Keratinocyte (primary cell): ENCODE measurements around the gene RBM8A. TPM values are rescaled to one million over a fixed set of nuclear protein-coding genes. Genes with fewer than 3 reads are reported as not detected.
"Not testable (repeated sequence)": the region's sequence is repeated elsewhere in the genome, so short reads cannot be mapped to it uniquely, and the experiment has no call there.

Source experiments
- DNase-seq: peaks from one replicate; pipeline ENCODE4 v3.0.0-alpha.2; 2011; ENCODE audit warnings: low read depth, missing footprints, low spot score
- FAIRE-seq: peaks from 2 replicates; lab custom pipeline; 2011; peaks lifted over from hg19 to GRCh38; lab: Jason Lieb, UNC
- H2AFZ ChIP-seq: 2 replicates; pipeline ENCODE4 v1.6.0; 2012; ENCODE audit warnings: low read length, control low read depth, inconsistent platforms; ENCODE audit not compliant: control insufficient read depth
- H3K27ac ChIP-seq: 2 replicates; pipeline ENCODE4 v1.5.1; 2011; ENCODE audit warnings: low read length; ENCODE audit not compliant: control insufficient read depth, insufficient read depth
- H3K27me3 ChIP-seq: 3 replicates; pipeline ENCODE4 v1.6.0; 2011; ENCODE audit warnings: low read length; ENCODE audit not compliant: control insufficient read depth, insufficient read depth; ENCODE audit errors: extremely low read depth
- H3K36me3 ChIP-seq, 2 experiments: 2 replicates in 1 of 2; 3 replicates in 1 of 2; pipeline ENCODE4 v1.5.1; 2011; ENCODE audit warnings: low read length in 2 of 2, mild to moderate bottlenecking in 1 of 2; ENCODE audit not compliant: control insufficient read depth in 2 of 2, insufficient read depth in 2 of 2; ENCODE audit errors: extremely low read depth in 1 of 2
- H3K4me1 ChIP-seq: 3 replicates; pipeline ENCODE4 v1.5.1; 2011; ENCODE audit warnings: low read length; ENCODE audit not compliant: control insufficient read depth, insufficient read depth; ENCODE audit errors: extremely low read depth
- H3K4me2 ChIP-seq: 3 replicates; pipeline ENCODE4 v1.6.0; 2011; ENCODE audit warnings: low read depth, low read length; ENCODE audit not compliant: control insufficient read depth, insufficient read depth; ENCODE audit errors: extremely low read depth
- H3K4me3 ChIP-seq, 3 experiments: fragments of 200-600 bp in 1 of 3; sonication (generic) in 1 of 3; 2 replicates in 2 of 3; 3 replicates in 1 of 3; pipeline ENCODE4 v1.5.1; 2011 to 2016; ENCODE audit warnings: low read length in 3 of 3, mild to moderate bottlenecking in 3 of 3, control low read depth in 2 of 3, inconsistent platforms in 1 of 3, low read depth in 1 of 3, mixed read lengths in 1 of 3, mixed run types in 1 of 3, moderate library complexity in 1 of 3; ENCODE audit not compliant: control insufficient read depth in 2 of 3, insufficient read depth in 2 of 3; ENCODE audit errors: extremely low read depth in 1 of 3
- H3K79me2 ChIP-seq: 2 replicates; pipeline ENCODE4 v1.6.0; 2012; ENCODE audit warnings: low read length; ENCODE audit not compliant: control insufficient read depth, insufficient read depth
- H3K9ac ChIP-seq: 3 replicates; pipeline ENCODE4 v1.6.0; 2011; ENCODE audit warnings: low read length; ENCODE audit not compliant: control insufficient read depth, insufficient read depth; ENCODE audit errors: extremely low read depth
- H3K9me1 ChIP-seq: 3 replicates; pipeline ENCODE4 v1.6.0; 2011; ENCODE audit warnings: low read length; ENCODE audit not compliant: control insufficient read depth, insufficient read depth; ENCODE audit errors: extremely low read depth
- H3K9me3 ChIP-seq: 2 replicates; pipeline ENCODE4 v1.5.1; 2012; ENCODE audit warnings: low read depth, low read length; ENCODE audit not compliant: control insufficient read depth
- H4K20me1 ChIP-seq: 3 replicates; pipeline ENCODE4 v1.6.0; 2011; ENCODE audit warnings: low read length; ENCODE audit not compliant: control insufficient read depth, insufficient read depth; ENCODE audit errors: extremely low read depth
- CTCF ChIP-seq, 3 experiments: IDR thresholded peaks in 1 of 3; conservative IDR thresholded peaks in 1 of 3; optimal IDR thresholded peaks in 1 of 3; 2 replicates in 2 of 3; 3 replicates in 1 of 3; pipeline versions ENCODE3 to v1.5.1; 2011; ENCODE audit warnings: low read length in 3 of 3, mild to moderate bottlenecking in 3 of 3, moderate library complexity in 2 of 3, control low read depth in 1 of 3, inconsistent platforms in 1 of 3; ENCODE audit not compliant: insufficient read depth in 2 of 3; ENCODE audit errors: extremely low read depth in 1 of 3
- EZH2 ChIP-seq: IDR thresholded peaks from one replicate; pipeline ENCODE4 v1.6.1; 2012; ENCODE audit warnings: inconsistent platforms, mild to moderate bottlenecking, low read length, moderate library complexity
- dilution Hi-C: fragments of 300-500 bp; cut with MboI; formaldehyde crosslinking; loops from one replicate; pipeline ENCODE4 v1.7.0; 2020; ENCODE audit warnings: low sequenced_read_pairs; ENCODE audit not compliant: extremely low pct_ligation_motif_present
- polyA plus RNA-seq, 5 experiments: library from polyadenylated mRNA; depleted of rRNA in 3 of 5; stranded (reverse) in 3 of 5; stranded (forward) in 1 of 5; unstranded in 1 of 5; fragments of >200 nt; gene quantifications; 1 replicate in 1 of 5; 2 replicates in 3 of 5; 3 replicates in 1 of 5; pipeline versions ENCODE4 v1.2.1 to v1.2.3, GENCODE V29; 2011 to 2012; ENCODE audit warnings: missing spikeins in 2 of 5, low read depth in 1 of 5, low replicate concordance in 1 of 5

Gene RBM8A
- polyA plus RNA-seq, 1 donor (not counting 4 experiments of a cell fraction or from before 2014, with no cell fraction given) = 209 TPM

- no peak for DNase-seq
- Histone ChIP-seq H3K79me2 (peaks cover 25% of the 10 kb centered on the region), H2AFZ (no peak overlapping the region), H3K9me3 (no peaks in the 10 kb centered on the region), H3K4me3 (no peak overlapping the region), H3K36me3 (peaks cover 3 to 6% of the 10 kb centered on the region in 2 experiments), H3K27me3 (no peaks in the 10 kb centered on the region), H3K4me1 (peaks cover 20% of the 10 kb centered on the region), H4K20me1 (no peaks in the 10 kb centered on the region), H3K9me1 (no peaks in the 10 kb centered on the region), H3K9ac (no peak overlapping the region), H3K4me2 (no peak overlapping the region), H3K27ac (no peak overlapping the region)
- dilution Hi-C loops = no loop called here
- no peak for TF ChIP-seq CTCF (optimal IDR thresholded peaks at IDR 0.05 in 1 of 3, IDR thresholded peaks at IDR 0.05 in 1 of 3, conservative IDR thresholded peaks at IDR 0.05 in 1 of 3; ENCODE audit: extremely low read depth in 1 of 3, insufficient read depth in 2 of 3, low read length in 3 of 3)
- no peak for TF ChIP-seq EZH2
- no peak for FAIRE-seq
Measured at GRCh38 chr1:145922266-145922665, 5.0 kb downstream of the RBM8A start.

- DNase-seq, H3K36me3 ChIP-seq, H3K9me3 ChIP-seq, H3K27ac ChIP-seq, H3K9ac ChIP-seq, FAIRE-seq, H3K4me2 ChIP-seq, H2AFZ ChIP-seq, H4K20me1 ChIP-seq, H3K4me3 ChIP-seq, dilution Hi-C loops, H3K9me1 ChIP-seq, H3K27me3 ChIP-seq: not testable (repeated sequence)
- H3K79me2 ChIP-seq = peaks cover 15% of the 10 kb centered on the region
- peaks cover 19% of the 10 kb centered on the region for H3K4me1 ChIP-seq
Measured at GRCh38 chr1:145920297-145920696, 7.0 kb downstream of the RBM8A start.
